ENCODE results near the gene AVEN.
"Not testable (repeated sequence)": the region's sequence is repeated elsewhere in the genome, so short reads cannot be mapped to it uniquely, and the experiment has no call there.

The AVEN gene

DNA sequence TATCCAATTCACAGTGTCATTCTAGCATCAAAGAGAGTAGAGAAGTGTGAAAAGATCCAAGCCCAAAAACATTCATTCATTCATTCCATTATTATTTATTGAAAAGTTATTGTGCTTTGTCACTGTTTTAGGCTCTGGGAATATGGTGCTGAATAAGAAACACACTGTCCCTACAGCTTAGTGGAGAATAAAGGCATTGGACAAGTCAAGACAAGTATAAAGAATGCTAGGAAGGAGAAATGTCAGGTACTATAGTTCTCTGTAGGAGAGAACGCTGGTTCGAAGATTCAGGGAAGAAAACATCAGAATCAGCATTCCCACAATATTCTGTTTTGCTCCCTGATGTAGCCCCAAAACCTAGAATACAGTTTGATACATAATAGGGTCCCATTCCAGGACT lies 199.5 kb downstream of the AVEN start:
- in situ Hi-C loops (cut with HindIII; ENCODE audit: low pct_ligation_motif_present, low pct_unique_long_range_greater_than_20kb, low sequenced_read_pairs) = no loop called here
- DNase-seq = no peak

DNA sequence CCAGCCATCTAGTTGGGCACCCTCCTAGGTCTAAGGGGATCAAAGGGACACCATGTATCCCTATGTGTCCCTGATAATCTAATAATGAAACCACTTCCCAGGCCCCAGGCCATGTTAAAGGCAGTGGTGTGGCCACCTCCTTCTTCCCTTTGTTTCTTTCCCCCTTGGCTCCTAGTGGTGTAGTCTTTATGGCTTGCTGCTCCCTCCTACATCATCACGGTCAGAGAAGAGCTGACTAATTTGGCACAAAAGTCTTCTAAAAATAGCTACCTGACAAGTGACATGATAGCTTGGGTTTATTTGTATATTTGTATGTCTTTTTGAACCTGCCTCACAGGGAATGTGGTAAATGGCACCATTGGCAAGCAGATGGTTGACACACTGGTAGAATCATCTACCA lies 201.7 kb downstream of the AVEN start:
- in situ Hi-C loops (cut with HindIII; ENCODE audit: low pct_ligation_motif_present, low pct_unique_long_range_greater_than_20kb, low sequenced_read_pairs) = no loop called here
- no peak for DNase-seq

DNA sequence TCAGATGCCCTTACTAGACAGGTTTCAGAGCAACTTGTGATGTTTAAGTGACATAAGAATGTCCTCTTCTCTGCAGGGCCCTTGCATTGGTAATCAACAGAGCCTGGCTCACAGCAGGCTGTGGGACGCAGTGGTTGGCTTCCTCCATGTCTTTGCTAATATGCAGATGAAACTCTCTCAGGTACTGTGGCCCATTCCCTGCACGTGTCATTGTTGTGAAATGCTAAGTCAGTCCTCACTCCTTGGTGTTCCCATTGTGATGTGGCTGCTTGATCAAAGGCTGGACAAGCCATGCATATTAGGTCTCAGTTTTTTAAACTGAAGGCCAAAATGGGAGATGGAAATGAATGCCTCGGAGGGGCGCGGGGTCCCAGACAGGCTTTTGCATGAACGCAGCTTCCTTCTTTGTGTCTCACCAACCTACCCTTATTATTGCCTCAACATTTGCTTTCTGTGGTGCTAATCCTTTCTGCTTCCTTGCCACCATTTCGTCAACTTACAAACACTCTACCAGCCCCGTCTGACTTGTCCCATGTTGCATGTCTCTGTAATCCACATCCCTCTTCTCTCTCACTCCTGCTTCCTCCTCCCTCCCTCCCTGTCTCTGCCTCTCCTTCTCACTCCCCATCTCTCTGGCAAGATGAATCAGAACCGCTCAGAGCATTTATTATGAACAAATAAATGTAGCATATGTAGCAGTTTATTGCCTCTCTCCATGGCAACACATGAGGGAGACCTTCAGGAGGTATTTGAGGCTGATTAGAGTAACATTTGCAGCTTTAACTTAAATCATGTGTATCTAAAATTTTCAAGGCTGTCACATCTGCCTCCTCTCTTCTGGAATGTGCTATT lies 203.9 kb downstream of the AVEN start:
- in situ Hi-C loops (cut with HindIII; ENCODE audit: low pct_ligation_motif_present, low pct_unique_long_range_greater_than_20kb, low sequenced_read_pairs) = no loop called here

DNA sequence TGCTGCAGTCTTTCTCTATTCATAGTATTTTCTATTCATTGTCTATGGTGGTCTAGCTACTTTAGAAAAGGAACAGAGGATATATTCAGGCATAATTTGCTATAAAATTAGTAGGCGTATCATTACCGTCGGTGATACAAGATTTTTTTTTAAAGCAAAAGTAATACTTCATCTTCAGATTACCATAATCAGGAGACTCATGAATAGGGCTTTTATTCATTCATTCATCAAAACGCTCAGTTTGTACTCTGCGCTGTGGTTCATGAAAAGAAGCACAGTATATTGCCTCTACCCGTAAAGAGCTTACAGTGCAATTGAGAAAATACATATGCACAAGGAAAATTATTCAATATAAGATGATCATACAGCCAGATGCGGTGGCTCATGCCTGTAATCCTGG lies 207.4 kb downstream of the AVEN start:
- DNase-seq = no peak
- in situ Hi-C loops (cut with HindIII; ENCODE audit: low pct_ligation_motif_present, low pct_unique_long_range_greater_than_20kb, low sequenced_read_pairs) = no loop called here

More for the DNA sequence above, 203.9 kb downstream of the AVEN start:
- DNase-seq = no peak

DNA sequence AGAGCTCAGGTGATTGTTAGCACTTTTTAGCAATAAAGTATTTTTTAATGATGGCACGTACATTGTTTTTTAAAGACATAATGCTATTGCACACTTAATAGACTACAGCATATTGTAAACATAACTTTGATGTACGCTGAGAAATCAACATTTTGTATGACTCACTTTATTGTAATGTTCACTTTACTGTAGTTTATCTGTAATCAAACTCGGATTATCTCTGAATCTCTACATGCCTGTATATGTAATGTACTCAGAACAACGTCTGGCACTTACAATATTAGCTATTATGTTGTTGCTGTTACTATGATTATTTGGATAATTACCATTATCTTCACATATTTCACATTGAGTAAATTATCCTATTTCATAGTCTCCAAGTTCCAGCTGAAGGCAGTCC lies 208.7 kb downstream of the AVEN start:
- in situ Hi-C loops (cut with HindIII; ENCODE audit: low pct_ligation_motif_present, low pct_unique_long_range_greater_than_20kb, low sequenced_read_pairs) = no loop called here
- no peak for DNase-seq

DNA sequence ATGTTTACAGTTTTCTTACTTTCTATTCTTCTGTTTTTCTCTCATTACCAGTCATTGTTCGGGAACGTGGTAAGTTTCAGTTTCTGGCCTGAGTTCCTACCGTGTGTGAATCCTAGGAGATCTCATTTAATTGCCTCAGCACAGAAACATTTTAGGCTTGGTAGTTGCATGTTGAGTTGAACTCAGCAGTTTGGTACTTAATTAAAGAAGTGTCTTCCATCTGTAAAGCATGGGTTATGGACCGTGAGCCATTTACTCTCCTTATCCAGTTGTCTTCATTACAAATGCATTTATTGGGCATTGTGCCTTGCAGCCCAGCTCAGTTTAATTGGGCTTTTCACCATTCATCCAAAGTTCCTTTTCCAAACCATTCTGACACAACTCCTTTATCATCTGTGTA lies 212.8 kb downstream of the AVEN start:
- in situ Hi-C loops (cut with HindIII; ENCODE audit: low pct_ligation_motif_present, low pct_unique_long_range_greater_than_20kb, low sequenced_read_pairs) = no loop called here
- DNase-seq = no peak

DNA sequence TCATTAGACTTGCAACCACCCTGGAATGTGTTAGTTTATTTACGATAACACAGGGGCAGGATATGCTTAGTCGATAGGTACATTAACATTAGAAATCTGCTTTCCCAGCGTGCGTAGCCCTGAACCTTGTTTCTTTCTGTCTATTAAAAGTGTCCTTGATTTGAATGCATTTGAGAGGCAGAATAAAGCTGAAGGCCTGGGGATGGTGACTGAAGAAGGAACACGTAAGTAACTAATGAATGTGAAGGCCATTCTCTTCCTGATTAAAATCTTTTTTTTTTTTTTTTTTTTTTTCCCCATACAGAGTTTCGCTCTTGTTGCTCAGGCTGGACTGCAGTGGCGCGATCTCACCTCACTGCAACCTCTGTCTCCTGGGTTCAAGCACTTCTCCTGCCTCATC lies 213.6 kb downstream of the AVEN start:
- no peak for DNase-seq
- in situ Hi-C loops (cut with HindIII; ENCODE audit: low pct_ligation_motif_present, low pct_unique_long_range_greater_than_20kb, low sequenced_read_pairs) = no loop called here

DNA sequence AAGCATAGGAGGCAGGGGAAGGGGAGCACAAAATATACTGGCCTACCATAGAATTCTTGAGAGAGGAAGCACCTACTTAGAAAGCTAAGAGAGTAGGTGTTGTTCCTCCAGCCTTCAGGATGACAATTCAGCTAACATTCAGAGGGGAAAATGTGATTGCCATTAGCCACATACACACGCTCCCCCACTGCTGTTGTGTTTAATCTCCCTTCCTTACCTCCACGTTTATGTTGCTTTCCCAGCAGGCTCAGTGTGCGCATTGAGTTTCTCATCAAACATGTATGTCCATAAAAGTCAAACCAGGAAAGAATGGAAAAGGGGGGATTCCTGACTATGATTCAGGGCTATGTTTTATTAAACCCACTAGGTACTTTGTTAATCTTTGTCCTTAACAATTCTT lies 215.9 kb downstream of the AVEN start:
- DNase-seq = no peak
- in situ Hi-C loops (cut with HindIII; ENCODE audit: low pct_ligation_motif_present, low pct_unique_long_range_greater_than_20kb, low sequenced_read_pairs) = no loop called here

DNA sequence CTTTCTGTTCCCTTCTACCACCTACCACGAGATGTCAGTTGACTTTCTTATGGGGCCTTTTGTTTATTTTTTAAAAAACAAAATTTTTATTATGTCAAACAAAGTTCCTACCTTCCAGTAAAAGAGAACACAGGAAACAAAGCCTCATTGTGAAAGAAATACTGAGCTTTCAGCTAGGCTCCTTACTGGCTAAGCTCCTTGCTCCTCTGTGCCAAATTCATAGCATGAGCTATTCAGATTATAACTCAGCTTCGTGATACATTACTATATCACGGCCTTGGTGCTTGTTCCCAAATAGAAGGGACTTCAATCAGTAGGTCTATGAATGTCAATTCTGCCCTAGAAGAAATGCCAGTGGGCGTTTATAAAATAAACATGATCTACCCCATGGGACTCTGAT lies 216.5 kb downstream of the AVEN start:
- in situ Hi-C loops (cut with HindIII; ENCODE audit: low pct_ligation_motif_present, low pct_unique_long_range_greater_than_20kb, low sequenced_read_pairs) = no loop called here

DNA sequence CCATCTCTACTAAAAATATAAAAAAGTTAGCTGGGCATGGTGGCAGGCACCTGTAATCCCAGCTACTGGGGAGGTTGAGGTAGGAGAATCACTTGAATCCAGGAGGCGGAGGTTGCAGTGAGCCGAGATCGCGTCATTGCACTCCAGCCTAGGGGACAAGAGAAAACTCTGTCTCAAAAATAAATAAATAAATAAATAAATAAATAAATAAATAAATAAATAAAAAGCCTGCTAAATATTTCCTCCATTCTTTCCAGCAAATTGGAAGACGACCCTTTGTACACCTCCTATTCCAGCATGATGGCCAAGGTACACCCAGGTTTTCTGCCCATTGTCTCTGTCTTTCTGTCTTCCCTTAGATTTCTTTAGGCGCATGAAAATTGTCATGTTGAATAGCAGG lies 219.5 kb downstream of the AVEN start:
- in situ Hi-C loops (cut with HindIII; ENCODE audit: low pct_ligation_motif_present, low pct_unique_long_range_greater_than_20kb, low sequenced_read_pairs); DNase-seq: not testable (repeated sequence)

More for the DNA sequence above, 216.5 kb downstream of the AVEN start:
- no peak for DNase-seq

Data from ACHN (cell line).